ENCODE data around the gene CNTN6. TPM values are rescaled to one million over a fixed set of nuclear protein-coding genes. Genes with fewer than 3 reads are reported as not detected.

CNTN6 gene
- total RNA-seq, 1 experiment from 2014 or later: not detected

DNA sequence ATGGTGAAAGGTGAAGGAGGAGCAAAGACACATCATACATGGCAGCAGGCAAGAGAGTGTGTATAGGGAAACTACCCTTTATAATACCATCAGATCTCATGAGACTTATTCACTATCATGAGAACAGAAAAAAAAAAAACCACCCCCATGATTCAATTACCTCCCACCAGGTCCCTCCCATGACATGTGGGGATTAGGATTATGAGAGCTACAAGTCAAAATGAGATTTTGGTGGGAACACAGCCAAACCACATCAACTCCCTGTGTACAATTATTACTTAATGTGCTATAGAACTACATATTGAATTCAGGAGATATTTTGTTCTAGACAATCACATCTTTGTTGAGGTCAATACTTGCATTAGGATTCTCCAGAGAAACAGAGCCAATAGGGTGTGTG, 313.4 kb downstream of the CNTN6 start:
- no peak overlapping the region for H2AK5ac ChIP-seq (ENCODE audit: insufficient read length, low read length)
- H3K4me1 Mint-ChIP-seq: peaks cover 5 to 6% of the 10 kb centered on the region in 2 experiments
- H3K27ac Mint-ChIP-seq: no peak overlapping the region

More for the DNA sequence above, 313.4 kb downstream of the CNTN6 start:
- no peaks in the 10 kb centered on the region for H3K27me3 ChIP-seq (ENCODE audit: insufficient read depth, low read length)
- no peaks in the 10 kb centered on the region for H3K27me3 Mint-ChIP-seq (ENCODE audit: low read depth)
- no peak overlapping the region for H3K4me2 ChIP-seq (ENCODE audit: insufficient read depth, insufficient read length, low read length)
- no peak overlapping the region for H3K4me3 Mint-ChIP-seq
- H3K14ac ChIP-seq (ENCODE audit: insufficient read depth, low read length): no peak overlapping the region
- H3K4me1 ChIP-seq (ENCODE audit: insufficient read depth, low read length): no peaks in the 10 kb centered on the region
- no peak overlapping the region for H2BK12ac ChIP-seq (ENCODE audit: insufficient read length, low read depth, low read length)
- TF ChIP-seq CTCF (conservative IDR thresholded peaks at IDR 0.05): no peak
- H3K18ac ChIP-seq (ENCODE audit: insufficient read length, low read depth, low read length): no peak overlapping the region
- no peak overlapping the region for H3K23ac ChIP-seq (ENCODE audit: insufficient read length, low read depth, low read length)
- H4K5ac ChIP-seq (ENCODE audit: insufficient read length, low read depth, low read length): no peak overlapping the region
- H4K91ac ChIP-seq (ENCODE audit: insufficient read length, low read depth, low read length): no peak overlapping the region
- H3K4ac ChIP-seq (ENCODE audit: low read depth, low read length): no peak overlapping the region
- no peak overlapping the region for H2BK20ac ChIP-seq (ENCODE audit: low read depth, low read length, poor library complexity, severe bottlenecking)
- no peaks in the 10 kb centered on the region for H3K9me3 ChIP-seq (ENCODE audit: control insufficient read depth, low read depth, low read length)
- H3K9me3 Mint-ChIP-seq: no peaks in the 10 kb centered on the region
- no peaks in the 10 kb centered on the region for H3K79me2 ChIP-seq (ENCODE audit: insufficient read depth, low read length)
- H2BK5ac ChIP-seq (ENCODE audit: insufficient read length, low read length): no peak overlapping the region
- H3K23me2 ChIP-seq (ENCODE audit: insufficient read length, low read depth, low read length, poor library complexity, severe bottlenecking): no peaks in the 10 kb centered on the region
- no peak overlapping the region for H2BK120ac ChIP-seq (ENCODE audit: low read depth, low read length, poor library complexity, severe bottlenecking)
- H3K56ac ChIP-seq (ENCODE audit: insufficient read length, low read depth, low read length): no peak overlapping the region
- H4K20me1 ChIP-seq (ENCODE audit: control insufficient read depth, insufficient read depth, insufficient read length): no peaks in the 10 kb centered on the region
- H4K8ac ChIP-seq (replicated peaks; ENCODE audit: insufficient read length, low read depth, low read length): no peak overlapping the region
- H3K27ac ChIP-seq (ENCODE audit: insufficient read length, low read depth, low read length): no peak overlapping the region
- H3K36me3 Mint-ChIP-seq (ENCODE audit: insufficient read depth in 1 of 3, low read depth in 3 of 3): no peaks in the 10 kb centered on the region
- no peak for DNase-seq
- H3T11ph ChIP-seq (ENCODE audit: low read length): no peak overlapping the region
- no peak overlapping the region for H3K9ac ChIP-seq (ENCODE audit: extremely low read depth, insufficient read length, low read length)
- H2BK15ac ChIP-seq (ENCODE audit: low read depth, low read length): no peak overlapping the region
- H2AFZ ChIP-seq (ENCODE audit: low read length): no peak overlapping the region
- H3K79me1 ChIP-seq (ENCODE audit: insufficient read depth, low read depth, low read length, poor library complexity, severe bottlenecking): no peaks in the 10 kb centered on the region
